Thyroid gland (tissue), 4 donors: Measurements from ENCODE around the gene RAB15. TPM values are rescaled to one million over a fixed set of nuclear protein-coding genes. Genes with fewer than 3 reads are reported as not detected.

ENCODE experiments used
- DNase-seq, 2 donors: peaks; one replicate each; pipeline ENCODE4 v3.0.0-alpha.2; 2019
- H3K27ac ChIP-seq, 3 donors: fragments of 200-600 bp; sonication (generic); 1 replicate in 2 of 3; 2 replicates in 1 of 3; pipeline ENCODE4 v1.5.1; 2016 to 2019; ENCODE audit warnings: mild to moderate bottlenecking in 1 of 3, moderate library complexity in 1 of 3
- H3K27me3 ChIP-seq: fragments of 200-600 bp; sonication (generic); one replicate; pipeline ENCODE4 v1.5.1; 2019
- H3K36me3 ChIP-seq, 2 donors: fragments of 200-600 bp; sonication (generic); one replicate each; pipeline ENCODE4 v1.5.1; 2016 to 2019
- H3K4me1 ChIP-seq, 2 donors: fragments of 200-600 bp; sonication (generic); one replicate each; pipeline ENCODE4 v1.5.1; 2017 to 2019
- H3K4me3 ChIP-seq, 3 donors: fragments of 200-600 bp; sonication (generic); replicated peaks in 1 of 3; 1 replicate in 2 of 3; 2 replicates in 1 of 3; pipeline ENCODE4 v1.5.1; 2016; ENCODE audit warnings: mild to moderate bottlenecking in 1 of 3
- H3K9me3 ChIP-seq: fragments of 200-600 bp; sonication (generic); one replicate; pipeline ENCODE4 v1.5.1; 2017
- CTCF ChIP-seq, 6 experiments: fragments of 200-600 bp in 3 of 6; fragments of 450-650 bp in 3 of 6; sonication (generic) in 3 of 6; IDR thresholded peaks; one replicate each; pipeline ENCODE4 v1.5.1; 2016 to 2019; ENCODE audit warnings: antibody characterized with exemption in 6 of 6, mild to moderate bottlenecking in 2 of 6, inconsistent platforms in 1 of 6, moderate library complexity in 1 of 6
- POLR2A ChIP-seq, 2 donors: fragments of 450-650 bp; IDR thresholded peaks; one replicate each; pipeline ENCODE4 v1.6.1; 2017; ENCODE audit warnings: antibody characterized with exemption in 2 of 2, mild to moderate bottlenecking in 2 of 2, moderate library complexity in 1 of 2
- WGBS, 2 donors: methylation state at CpG; one replicate each; pipeline ENCODE4 v1.1.5; 2017; 5-methylcytosine and 5-hydroxymethylcytosine counted together
- intact Hi-C: fragments of 100-400 bp; cut with DNase I; formaldehyde crosslinking; loops from one replicate; pipeline ENCODE4 v1.15.1; 2023
- total RNA-seq, 4 donors: library from RNA; depleted of rRNA; stranded (reverse); fragments of >200 nt; gene quantifications; one replicate each; pipeline ENCODE4 v1.2.3, GENCODE V29; 2016

Gene RAB15
- total RNA-seq, 4 donors from 2014 or later: 6.0 to 12.7 (median 6.3) TPM

GRCh38 chr14:64970776-64971477 lies 1.2 kb downstream of the RAB15 start:
- Histone ChIP-seq H3K27me3 (no peaks in the 10 kb centered on the region), H3K4me3 (peak overlapping the region in 1 of 3 donors; percentile 75), H3K27ac (no peak overlapping the region), H3K36me3 (no peaks in the 10 kb centered on the region), H3K4me1 (peaks cover 19 to 24% of the 10 kb centered on the region in 2 donors), H3K9me3 (no peaks in the 10 kb centered on the region)
- WGBS, 2 donors: 46 to 51% methylated on average over 7 to 8 of the region's 8 CpGs
- intact Hi-C loops: no loop called here
- DNase-seq: no peak
- TF ChIP-seq CTCF (IDR thresholded peaks at IDR 0.05): no peak
- TF ChIP-seq POLR2A (IDR thresholded peaks at IDR 0.05): no peak

- no peak overlapping the region for H3K4me3 ChIP-seq
- H3K27me3 ChIP-seq: no peaks in the 10 kb centered on the region
- TF ChIP-seq CTCF (IDR thresholded peaks at IDR 0.05) (no peak), POLR2A (IDR thresholded peaks at IDR 0.05) (no peak)
- no peak for DNase-seq
- peaks cover 19 to 24% of the 10 kb centered on the region in 2 donors for H3K4me1 ChIP-seq
- intact Hi-C loops: no loop called here
- H3K27ac ChIP-seq: no peak overlapping the region
- no peaks in the 10 kb centered on the region for H3K9me3 ChIP-seq
- no peaks in the 10 kb centered on the region for H3K36me3 ChIP-seq
- WGBS, 2 donors: 92 to 98% methylated on average over 3 of the region's 3 CpGs
Observed at GRCh38 chr14:64970041-64970440, 2.1 kb downstream of the RAB15 start.

GRCh38 chr14:64968651-64969050 lies 3.5 kb downstream of the RAB15 start:
- intact Hi-C loops: no loop called here

GRCh38 chr14:64968167-64968566 lies 4.0 kb downstream of the RAB15 start:
- 88 to 95% methylated on average over 7 of the region's 7 CpGs for WGBS, 2 donors
- no peak overlapping the region for H3K27ac ChIP-seq
- H3K4me1 ChIP-seq: peaks cover 19 to 24% of the 10 kb centered on the region in 2 donors
- H3K4me3 ChIP-seq: no peak overlapping the region
- no peak for DNase-seq
- H3K36me3 ChIP-seq: no peaks in the 10 kb centered on the region
- TF ChIP-seq CTCF (IDR thresholded peaks at IDR 0.05): no peak
- TF ChIP-seq POLR2A (IDR thresholded peaks at IDR 0.05): no peak
- no peaks in the 10 kb centered on the region for H3K9me3 ChIP-seq
- H3K27me3 ChIP-seq: no peaks in the 10 kb centered on the region
- intact Hi-C loops: no loop called here

More at GRCh38 chr14:64968651-64969050, 3.5 kb downstream of the RAB15 start:
- 86 to 93% methylated on average over 6 of the region's 6 CpGs for WGBS, 2 donors
- Histone ChIP-seq H3K36me3 (no peaks in the 10 kb centered on the region), H3K9me3 (no peaks in the 10 kb centered on the region), H3K4me3 (no peak overlapping the region), H3K27ac (no peak overlapping the region), H3K4me1 (peaks cover 19 to 24% of the 10 kb centered on the region in 2 donors), H3K27me3 (no peaks in the 10 kb centered on the region)
- TF ChIP-seq CTCF (IDR thresholded peaks at IDR 0.05): no peak
- TF ChIP-seq POLR2A (IDR thresholded peaks at IDR 0.05): no peak
- no peak for DNase-seq

GRCh38 chr14:64966976-64967375 lies 5.2 kb downstream of the RAB15 start:
- H3K4me1 ChIP-seq: peaks cover 19 to 24% of the 10 kb centered on the region in 2 donors
- intact Hi-C loops: no loop called here
- 51 to 56% methylated on average over 2 of the region's 2 CpGs for WGBS, 2 donors
- H3K27me3 ChIP-seq: no peaks in the 10 kb centered on the region
- TF ChIP-seq POLR2A (IDR thresholded peaks at IDR 0.05) (no peak), CTCF (IDR thresholded peaks at IDR 0.05) (no peak)
- peak; percentile 86 to 87 for DNase-seq
- no peaks in the 10 kb centered on the region for H3K9me3 ChIP-seq
- peak overlapping the region; percentile 42 to 70 (median 54) for H3K27ac ChIP-seq
- no peaks in the 10 kb centered on the region for H3K36me3 ChIP-seq
- no peak overlapping the region for H3K4me3 ChIP-seq
